HTERT RPE-1 (cell line): ENCODE data around the gene LAMP1.
"Not testable (repeated sequence)": the region's sequence is repeated elsewhere in the genome, so short reads cannot be mapped to it uniquely, and the experiment has no call there.

Source experiments
- in situ Hi-C: fragments of 300-500 bp; cut with MboI; formaldehyde crosslinking; loops from 4 replicates; pipeline ENCODE4 v1.14.3; 2020; ENCODE audit warnings: low sequenced_read_pairs

The LAMP1 gene

DNA sequence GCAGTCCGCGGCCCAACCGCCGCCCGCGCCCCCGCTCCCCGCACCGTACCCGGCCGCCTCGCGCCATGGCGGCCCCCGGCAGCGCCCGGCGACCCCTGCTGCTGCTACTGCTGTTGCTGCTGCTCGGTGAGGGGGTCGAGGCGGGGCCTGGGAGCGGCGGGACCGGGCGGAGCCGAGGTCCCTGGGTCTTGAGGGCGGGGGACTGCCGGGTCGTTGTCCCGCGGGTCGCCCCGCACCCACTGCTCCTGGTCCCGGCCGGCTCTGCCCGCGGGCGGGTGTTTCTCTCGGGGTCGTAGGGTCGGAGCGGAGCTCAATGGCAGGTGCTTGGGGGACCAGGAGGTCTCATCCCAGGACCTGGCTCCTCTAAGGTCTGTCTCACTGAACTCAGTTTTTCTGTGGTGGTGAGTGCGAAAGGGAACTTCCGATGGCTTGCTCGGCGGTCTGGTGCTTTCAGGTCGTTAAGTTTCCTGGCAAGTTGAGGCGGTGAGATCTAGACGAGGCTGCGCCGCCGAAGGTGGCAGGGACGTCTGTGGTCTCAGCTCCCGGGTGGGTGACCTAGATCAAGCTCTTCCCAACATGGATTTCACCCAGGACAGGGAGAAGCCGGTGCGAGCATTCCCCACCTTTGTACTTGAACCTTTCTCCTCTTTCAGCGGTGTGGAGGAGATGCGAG is 467 bp downstream of the LAMP1 start:
- in situ Hi-C loops, result no loop called here

DNA sequence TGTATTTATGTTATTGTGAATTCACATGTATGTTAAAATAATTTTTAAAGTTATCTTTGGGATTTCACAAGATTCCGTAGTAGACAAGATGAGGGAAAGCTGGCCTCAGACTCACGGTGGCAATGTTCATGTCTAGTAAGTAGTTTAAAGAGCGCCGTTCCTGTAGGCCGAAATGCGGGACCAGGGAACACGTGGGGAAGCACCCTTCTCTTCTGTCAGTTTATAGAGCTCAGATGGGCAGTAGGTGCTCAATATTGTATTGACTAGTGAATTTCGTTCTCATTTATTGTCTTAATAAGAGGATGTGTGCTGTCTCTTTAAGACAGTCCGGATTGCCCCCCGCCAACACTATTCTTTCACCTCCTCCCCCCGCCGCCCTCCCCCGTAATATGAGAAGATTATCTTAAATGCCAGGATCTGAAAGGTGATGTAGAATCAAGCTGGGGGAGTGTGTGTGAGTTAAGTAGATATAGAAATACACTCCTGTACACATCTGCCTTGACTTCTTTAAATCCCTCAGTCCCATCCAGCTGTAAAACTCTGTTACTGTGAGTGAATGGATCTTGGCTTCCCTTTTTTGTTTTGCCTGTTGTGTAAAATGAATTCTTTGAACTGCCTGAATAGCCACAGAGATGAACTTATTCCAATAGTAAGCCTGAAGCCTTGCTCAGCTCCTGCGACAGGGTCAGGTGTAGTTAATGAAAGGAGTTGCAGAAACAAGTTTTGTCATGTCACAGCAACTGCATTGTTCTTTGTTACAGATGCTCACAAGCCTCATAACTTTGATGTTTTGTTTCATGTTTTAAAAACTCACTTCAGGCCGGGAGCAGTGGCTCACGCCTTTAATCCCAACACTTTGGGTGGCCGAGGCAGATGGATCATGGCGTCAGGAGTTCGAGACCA is 1.3 kb downstream of the LAMP1 start:
- in situ Hi-C loops, result no loop called here

DNA sequence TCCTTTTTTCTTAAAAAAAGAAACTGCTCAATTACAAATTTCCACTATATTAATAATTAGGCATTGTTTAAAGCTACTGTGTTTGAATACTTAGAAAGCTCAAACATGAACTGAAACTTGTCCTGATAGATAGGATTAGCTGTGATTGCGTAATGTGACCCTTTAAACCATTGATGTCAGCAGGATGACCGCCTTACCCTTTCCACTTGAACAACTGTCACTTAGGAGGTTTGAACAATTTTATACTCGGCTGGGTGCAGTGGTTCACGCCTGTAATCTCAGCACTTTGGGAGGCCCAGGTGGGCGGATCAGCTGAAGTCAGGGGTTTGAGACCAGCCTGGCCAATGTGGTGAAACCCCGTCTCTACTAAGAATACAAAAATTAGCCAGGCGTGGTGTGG is 2.9 kb downstream of the LAMP1 start:
- in situ Hi-C loops, result no loop called here

DNA sequence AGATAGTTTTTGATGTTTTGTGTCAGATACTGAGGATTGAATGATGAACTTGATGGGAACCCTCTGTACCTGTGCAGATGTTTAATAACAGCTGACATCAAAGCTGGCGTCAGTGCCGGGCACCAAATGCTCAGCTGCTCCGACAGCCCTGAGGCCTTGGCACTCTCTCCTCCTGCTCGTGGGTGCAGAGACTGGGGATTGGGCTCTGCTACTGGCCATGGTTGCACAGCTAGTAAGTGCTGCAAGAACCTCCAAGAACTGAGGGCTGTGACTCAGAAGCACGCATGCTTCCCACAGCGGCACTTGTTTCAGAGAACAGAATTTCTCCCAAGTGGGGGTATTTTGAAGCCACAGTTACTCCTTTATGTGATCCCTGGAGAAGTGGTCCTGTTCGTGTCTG is 5.9 kb downstream of the LAMP1 start:
- in situ Hi-C loops, result no loop called here

DNA sequence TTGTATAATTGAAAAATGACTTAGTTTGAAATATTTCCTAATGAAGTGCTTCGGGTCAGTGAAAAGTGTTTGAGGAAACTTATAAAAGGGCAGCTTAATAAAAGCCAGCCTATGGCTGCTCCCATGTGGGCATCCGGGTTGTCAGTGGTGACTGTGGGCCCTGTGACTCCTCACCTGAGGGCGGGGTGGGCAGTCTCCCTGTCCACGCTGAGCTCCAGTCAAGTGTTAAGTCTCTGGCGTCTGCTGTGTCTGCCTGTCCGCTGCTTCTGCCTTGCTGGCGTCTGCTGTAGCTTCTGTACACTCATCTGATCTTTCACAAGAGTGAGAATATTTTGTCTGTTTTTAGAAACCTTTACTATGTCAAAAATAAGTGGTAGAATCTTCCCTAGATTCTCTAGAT is 7.1 kb downstream of the LAMP1 start:
- in situ Hi-C loops, result no loop called here

DNA sequence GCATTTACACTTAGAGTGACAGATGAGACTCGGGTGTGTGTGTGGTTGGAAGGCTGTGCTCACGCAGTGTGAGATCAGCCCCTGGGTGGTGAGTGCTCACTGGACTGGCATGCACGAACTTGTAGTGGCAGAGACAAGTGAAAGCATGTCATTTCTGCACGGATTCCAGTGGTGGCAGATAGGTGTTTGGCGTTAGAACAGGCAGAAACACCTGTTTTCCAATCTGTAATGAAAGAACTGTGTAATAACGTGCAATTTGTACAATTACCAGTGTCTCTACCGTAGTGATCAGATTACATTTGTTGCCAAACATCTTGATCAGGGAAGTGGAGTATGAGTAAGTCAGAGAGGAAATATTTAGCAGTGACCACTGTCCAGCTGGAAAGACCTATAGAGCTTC is 8.2 kb downstream of the LAMP1 start:
- in situ Hi-C loops, result no loop called here

DNA sequence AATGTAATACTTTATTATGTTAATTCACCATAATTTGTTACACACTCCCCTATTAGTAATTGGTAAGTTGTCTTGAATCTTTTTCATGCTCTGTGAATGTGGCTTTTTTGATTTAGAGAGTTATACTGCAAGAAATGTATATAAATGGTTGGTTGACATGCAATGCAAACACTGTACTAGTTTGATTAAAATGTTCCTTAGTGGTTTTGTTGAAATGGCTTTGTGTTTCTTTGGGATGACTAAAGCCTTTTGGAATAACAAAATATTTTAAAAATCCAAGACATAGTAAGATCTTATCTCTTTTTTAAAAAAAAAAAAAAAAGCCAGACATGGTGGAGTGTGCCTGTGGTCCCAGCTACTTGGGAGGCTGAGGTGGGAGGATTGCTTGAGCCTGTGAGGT is 10.5 kb downstream of the LAMP1 start:
- in situ Hi-C loops, result no loop called here

DNA sequence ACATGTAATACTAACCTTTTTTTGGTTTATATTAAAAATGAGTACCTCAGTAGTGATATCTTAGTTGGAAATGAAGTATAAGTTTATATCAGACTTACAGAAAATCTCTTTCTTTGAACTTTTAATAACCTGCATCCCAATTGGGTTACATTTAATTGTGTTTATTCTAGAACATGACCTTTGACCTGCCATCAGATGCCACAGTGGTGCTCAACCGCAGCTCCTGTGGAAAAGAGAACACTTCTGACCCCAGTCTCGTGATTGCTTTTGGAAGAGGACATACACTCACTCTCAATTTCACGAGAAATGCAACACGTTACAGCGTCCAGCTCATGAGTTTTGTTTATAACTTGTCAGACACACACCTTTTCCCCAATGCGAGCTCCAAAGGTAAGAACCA is 12.4 kb downstream of the LAMP1 start:
- in situ Hi-C loops, result no loop called here

DNA sequence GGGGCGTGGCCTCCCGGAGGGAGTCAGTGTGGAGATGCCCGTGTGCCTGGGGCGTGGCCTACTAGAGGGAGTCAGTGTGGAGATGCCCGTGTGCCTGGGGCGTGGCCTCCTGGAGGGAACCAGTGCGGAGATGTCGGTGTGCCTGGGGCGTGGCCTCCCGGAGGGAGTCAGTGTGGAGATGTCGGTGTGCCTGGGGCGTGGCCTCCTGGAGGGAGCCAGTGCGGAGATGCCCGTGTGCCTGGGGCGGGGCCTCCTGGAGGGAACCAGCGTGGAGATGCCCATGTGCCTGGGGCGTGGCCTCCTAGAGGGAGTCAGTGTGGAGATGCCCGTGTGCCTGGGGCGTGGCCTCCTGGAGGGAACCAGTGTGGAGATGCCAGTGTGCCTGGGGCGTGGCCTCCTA is 17.1 kb downstream of the LAMP1 start:
- in situ Hi-C loops, result not testable (repeated sequence)

DNA sequence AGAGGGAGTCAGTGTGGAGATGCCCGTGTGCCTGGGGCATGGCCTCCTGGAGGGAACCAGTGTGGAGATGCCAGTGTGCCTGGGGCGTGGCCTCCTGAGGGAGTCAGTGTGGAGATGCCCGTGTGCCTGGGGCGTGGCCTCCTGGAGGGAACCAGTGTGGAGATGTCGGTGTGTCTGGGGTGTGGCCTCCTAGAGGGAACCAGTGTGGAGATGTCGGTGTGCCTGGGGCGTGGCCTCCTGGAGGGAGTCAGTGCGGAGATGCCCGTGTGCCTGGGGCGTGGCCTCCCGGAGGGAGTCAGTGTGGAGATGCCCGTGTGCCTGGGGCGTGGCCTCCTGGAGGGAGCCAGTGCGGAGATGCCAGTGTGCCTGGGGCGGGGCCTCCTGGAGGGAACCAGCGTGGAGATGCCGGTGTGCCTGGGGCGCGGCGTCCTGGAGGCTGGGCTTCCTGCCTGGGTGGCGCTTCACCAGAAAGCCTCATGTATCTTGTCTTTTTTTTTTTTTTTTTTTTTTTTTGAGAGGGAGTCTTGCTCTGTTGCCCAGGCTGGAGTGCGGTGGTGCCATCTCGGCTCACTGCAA is 17.9 kb downstream of the LAMP1 start:
- in situ Hi-C loops, result not testable (repeated sequence)

DNA sequence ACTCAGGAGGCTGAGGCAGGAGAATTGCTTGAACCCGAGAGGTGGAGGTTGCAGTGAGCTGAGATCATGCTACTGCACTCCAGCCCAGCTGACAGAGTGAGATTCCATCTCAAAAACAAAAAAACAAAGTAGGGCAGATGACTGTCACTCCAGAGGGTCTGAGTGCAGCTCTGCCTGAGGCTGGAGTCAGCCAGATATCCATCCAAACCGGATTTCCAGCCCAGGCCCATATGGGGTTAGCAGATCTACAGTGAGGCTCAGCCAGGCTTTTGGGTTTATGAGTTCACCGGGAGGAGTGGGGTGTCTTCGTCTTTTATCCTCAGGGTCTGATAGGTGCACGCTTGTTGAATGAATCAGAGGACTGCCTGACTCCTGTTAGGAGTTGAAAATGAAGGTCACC is 19.0 kb downstream of the LAMP1 start:
- in situ Hi-C loops, result no loop called here

DNA sequence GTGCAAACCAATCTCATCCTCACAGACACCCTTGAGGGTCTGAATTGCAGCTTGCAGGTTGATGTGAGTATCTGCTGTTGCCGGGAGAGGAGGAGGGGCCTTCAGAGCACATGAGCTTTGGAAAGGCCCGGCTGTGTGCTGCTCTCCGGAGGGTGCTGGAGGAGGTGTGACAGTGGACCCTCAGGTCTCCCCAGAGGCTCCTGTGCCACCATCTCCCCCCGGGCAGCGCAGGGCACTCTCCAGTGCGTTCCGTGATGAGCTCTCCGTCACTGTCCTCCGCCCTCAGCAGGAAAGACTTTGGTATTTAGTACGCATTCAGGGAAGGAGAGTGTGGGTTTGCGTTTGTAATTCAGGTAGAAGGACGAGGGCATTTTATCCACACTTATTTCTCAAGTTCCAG is 20.0 kb downstream of the LAMP1 start:
- in situ Hi-C loops, result no loop called here

DNA sequence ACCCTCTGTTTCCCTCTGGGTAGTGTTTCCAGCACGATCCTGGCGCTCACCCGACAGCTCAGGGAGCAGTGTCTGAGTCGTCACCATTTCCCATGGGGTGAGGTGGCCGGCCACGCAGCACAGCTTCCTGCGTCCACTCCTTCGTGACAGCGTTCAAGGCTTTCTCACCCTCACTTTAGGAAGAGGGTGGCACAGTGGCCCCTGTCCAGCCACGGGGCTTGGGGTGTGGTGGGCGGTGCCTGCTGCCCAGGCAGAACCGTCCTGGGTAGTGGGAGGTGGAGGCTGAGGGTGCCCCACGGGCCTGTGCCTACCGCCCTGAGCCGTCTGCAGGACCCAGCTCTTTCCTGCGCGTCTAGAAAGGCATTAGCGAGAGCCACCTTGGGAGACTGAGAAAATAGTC is 21.9 kb downstream of the LAMP1 start:
- in situ Hi-C loops, result no loop called here

DNA sequence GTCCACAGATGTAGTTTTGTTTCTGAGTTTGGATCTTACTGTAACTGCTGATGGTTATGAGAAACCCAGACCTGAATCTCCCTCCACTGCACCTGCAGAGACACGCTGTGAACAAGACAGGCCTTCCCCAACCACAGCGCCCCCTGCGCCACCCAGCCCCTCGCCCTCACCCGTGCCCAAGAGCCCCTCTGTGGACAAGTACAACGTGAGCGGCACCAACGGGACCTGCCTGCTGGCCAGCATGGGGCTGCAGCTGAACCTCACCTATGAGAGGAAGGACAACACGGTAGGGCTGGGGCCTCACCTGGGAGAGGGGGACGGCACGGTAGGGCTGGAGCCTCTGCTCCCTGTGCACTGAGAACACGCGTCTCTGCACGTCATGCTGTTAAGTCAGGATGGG is 22.3 kb downstream of the LAMP1 start:
- in situ Hi-C loops, result no loop called here

DNA sequence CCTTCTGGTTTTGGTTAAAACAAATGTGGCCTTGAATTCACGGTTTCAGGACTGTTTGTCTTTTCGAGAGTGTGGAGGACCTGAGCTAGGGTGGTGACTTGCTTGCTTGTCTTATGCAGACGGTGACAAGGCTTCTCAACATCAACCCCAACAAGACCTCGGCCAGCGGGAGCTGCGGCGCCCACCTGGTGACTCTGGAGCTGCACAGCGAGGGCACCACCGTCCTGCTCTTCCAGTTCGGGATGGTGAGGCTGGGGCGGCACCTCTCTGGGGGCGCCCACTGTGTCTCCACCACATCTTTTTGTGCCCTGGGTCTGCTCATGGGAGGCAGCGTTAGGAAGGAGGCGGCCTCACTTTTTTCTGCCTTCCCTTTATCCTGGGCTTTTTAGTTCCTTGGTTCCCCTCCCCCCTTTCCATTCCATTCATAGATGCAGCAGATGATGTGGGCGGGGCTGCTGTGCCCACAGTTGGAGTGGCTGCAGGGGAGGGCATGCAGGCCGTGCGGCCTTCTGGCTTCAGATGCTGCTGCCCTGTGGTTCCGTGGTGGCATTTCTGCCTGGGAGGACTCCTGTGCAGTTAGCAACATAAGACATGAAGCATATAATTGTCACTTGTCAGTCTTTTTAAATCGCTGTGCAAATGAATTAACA is 23.3 kb downstream of the LAMP1 start:
- in situ Hi-C loops, result no loop called here

DNA sequence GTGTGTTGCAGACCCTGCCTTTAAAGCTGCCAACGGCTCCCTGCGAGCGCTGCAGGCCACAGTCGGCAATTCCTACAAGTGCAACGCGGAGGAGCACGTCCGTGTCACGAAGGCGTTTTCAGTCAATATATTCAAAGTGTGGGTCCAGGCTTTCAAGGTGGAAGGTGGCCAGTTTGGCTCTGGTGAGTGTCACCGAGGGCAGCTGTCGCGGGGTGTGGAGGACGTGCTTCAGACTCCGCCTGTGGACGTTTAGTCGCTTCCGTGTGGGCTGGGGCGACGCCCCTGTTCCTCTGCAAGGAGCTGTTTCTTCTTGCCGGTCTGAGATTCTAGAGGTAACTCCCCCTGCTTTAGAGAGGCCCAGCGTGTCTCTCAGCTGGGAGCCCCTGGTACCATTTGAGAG is 24.5 kb downstream of the LAMP1 start:
- in situ Hi-C loops, result no loop called here

DNA sequence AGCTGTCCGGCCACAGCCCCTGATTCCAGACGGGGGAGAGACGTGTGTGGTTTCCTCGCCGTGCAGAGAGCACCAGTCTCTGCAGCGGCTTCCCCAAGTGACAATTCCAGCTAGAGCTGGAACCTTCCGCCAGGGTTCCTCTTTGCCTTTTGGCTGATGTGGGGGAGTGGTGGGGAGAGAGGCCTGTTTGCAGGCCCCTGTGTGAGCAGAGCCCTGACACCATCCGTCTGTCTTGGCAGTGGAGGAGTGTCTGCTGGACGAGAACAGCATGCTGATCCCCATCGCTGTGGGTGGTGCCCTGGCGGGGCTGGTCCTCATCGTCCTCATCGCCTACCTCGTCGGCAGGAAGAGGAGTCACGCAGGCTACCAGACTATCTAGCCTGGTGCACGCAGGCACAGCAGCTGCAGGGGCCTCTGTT is 25.0 kb downstream of the LAMP1 start:
- in situ Hi-C loops, result no loop called here

DNA sequence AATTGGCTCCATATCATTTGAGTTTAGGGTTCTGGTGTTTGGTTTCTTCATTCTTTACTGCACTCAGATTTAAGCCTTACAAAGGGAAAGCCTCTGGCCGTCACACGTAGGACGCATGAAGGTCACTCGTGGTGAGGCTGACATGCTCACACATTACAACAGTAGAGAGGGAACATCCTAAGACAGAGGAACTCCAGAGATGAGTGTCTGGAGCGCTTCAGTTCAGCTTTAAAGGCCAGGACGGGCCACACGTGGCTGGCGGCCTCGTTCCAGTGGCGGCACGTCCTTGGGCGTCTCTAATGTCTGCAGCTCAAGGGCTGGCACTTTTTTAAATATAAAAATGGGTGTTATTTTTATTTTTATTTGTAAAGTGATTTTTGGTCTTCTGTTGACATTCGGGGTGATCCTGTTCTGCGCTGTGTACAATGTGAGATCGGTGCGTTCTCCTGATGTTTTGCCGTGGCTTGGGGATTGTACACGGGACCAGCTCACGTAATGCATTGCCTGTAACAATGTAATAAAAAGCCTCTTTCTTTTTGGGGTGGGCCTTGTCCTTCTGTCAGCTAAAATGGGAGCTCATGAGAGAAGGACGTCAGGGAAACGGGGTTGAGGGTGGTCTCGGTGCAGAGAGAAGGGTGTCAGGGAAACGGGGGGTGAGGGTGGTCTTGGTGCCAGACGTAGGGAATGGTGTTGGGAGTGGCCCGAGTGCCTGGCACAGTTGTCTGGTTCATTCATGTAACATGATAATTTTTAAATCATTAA is 26.0 kb downstream of the LAMP1 start:
- in situ Hi-C loops, result no loop called here

DNA sequence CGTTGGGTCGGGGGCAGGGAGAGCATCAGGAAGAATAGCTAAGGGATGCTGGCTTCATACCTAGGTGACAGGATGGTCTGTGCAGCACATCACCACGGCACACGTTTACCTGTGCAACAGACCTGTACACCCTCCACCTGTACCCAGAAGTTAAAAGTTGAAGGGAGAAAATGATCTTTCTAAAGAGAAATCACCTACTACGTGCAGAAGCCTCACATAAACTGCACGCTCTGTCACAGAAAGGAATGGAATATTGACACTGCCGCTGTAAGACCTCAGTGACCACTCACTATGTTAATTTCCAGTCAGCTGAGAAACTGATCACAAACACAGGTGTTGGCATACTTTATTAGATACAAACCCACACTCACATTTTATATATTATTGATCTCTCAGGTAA is 26.8 kb downstream of the LAMP1 start:
- in situ Hi-C loops, result no loop called here

DNA sequence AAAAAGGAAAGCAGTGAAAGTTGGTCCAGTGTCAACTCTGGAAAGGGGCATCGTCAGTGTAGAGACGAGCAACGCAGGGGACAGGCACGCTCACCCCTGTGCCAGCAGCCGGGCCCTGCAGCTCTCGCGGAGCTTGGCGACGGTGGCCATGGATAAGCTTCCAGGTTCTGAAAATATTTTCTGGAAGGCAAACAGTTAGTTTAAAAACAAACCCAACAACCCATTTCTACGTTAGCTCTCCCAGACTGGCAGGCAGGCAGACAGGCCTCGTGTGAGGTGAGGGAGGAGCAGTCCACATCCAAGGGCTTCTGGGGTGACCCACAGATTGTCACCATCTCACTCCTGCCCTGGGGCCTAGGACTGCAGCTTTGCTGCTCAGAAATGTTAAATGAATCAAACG is 27.4 kb downstream of the LAMP1 start:
- in situ Hi-C loops, result no loop called here

DNA sequence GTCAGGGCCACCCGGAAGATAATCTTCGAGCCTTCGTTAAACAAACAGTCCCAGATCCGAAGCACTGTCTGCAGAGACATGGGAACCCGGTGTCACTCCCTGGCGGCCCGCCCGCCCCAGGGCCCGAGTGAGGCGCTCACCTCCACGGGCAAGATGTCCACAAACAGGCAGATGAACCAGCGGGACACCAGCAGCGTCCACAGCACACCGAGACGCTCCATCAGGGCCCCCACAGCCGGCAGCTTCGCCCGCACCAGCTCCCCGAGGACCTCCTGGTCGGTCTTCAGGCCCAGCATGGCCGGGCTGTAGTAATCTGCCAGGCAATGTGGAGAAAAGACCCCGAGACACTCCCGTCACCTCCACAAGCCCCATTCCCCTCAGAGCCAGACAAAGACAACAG is 28.7 kb downstream of the LAMP1 start:
- in situ Hi-C loops, result no loop called here
